NOMO-1 treated with dmso at 0.1 percent for 144 hours (cell line): ENCODE data around the gene SGF29.
A peak's percentile ranks its signal among the peaks of the same experiment; 100 is the strongest.
"Not testable (repeated sequence)": the region's sequence is repeated elsewhere in the genome, so short reads cannot be mapped to it uniquely, and the experiment has no call there.

Experiments used
- DNase-seq: peaks from one replicate; lab custom pipeline; 2025; ENCODE audit not compliant: unreplicated experiment; lab: John Stamatoyannopoulos, UW

The SGF29 gene

DNA sequence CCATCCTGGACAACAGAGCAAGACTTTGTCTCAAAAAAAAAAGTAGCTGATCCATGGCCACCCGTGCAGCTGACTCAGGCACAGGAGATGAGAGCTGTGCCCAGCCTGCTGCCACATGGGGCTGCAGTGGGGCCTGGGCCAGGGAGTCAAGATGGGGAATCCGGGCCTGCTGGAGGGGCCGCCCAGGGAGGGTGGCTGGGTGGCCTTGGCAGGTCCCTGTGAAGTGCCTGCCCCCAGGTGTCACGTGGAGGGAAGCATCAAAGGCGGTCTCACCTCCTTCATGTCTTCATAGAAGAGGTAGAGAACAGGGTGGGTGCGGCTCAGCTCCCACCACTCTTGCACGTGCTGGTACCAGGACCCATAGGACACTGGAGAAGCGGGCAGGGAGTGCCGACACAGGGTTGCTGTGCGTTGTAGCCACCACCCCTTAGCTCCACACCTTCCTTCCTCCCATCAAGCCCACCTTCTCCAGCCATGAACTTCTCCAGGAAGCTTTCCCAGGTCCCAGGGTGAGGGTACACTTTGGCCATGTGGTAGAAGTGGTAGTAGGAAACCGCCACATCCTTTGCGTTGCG is 39.3 kb downstream of the SGF29 start:
- DNase-seq = no peak

- DNase-seq = not testable (repeated sequence)
These were observed 41.7 kb downstream of the SGF29 start for GRCh38 chr16:28595451-28595850.

DNA sequence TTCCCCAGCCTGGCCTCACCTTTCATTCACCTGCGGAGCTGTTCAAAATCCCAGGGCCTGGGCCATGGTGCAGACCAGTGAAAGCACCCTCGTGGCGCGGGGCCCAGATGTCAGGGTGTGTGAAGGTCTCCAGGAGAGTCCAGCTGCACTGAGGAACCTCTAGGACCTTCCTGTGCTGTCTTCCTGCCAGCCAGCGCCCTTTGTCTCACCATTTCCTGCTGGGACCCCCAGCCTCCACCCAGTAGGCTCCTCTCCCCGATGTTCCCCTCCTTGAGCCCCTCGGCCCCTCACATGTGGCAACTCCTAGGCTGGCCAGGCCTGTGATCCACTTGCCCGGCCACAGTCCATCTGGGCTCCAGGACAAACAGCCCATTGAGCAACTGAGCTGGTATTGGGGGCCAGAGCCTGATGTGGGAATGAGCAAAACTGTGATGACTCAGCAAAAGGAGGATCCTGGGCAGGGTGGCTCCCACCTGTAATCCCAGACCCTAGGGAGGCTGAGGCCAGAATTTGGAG is 42.5 kb downstream of the SGF29 start:
- no peak for DNase-seq

- DNase-seq = no peak
These were observed 43.3 kb downstream of the SGF29 start, which contains the start of gene SULT1A2 for GRCh38 chr16:28596840-28597691. Gene SULT1A2, minus strand, starts transcription at chr16:28597050. Its CDS starts 1,120 bp downstream, at chr16:28595930.

DNA sequence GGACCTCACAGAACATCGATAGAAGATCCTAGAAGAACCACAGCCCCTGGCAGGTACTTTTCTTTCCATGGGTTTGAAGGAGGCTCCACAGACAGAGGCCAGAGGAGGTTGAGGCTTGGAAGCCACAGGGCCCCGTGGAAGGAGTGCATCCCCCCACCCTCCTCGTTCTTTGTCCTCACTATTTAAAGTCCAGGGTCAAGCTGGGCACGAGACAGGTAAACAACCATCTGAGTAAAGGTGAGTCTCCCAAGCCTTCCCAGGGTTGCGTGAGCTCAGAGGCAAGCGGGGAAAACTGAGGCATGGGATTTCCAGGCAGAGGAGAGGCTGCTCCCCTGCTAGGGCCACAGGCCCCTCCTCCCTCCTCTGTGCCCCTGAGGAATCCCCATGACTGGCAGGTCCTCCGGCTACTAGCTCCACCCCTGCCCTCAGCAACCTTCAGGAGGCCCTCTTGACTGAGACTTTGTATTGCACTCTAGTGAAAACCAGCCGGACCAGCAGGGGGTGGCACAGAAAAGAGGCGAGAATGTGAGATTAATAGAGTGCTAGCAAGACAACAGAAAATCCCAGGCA is 44.1 kb downstream of the SGF29 start:
- peak; percentile 33 for DNase-seq

DNA sequence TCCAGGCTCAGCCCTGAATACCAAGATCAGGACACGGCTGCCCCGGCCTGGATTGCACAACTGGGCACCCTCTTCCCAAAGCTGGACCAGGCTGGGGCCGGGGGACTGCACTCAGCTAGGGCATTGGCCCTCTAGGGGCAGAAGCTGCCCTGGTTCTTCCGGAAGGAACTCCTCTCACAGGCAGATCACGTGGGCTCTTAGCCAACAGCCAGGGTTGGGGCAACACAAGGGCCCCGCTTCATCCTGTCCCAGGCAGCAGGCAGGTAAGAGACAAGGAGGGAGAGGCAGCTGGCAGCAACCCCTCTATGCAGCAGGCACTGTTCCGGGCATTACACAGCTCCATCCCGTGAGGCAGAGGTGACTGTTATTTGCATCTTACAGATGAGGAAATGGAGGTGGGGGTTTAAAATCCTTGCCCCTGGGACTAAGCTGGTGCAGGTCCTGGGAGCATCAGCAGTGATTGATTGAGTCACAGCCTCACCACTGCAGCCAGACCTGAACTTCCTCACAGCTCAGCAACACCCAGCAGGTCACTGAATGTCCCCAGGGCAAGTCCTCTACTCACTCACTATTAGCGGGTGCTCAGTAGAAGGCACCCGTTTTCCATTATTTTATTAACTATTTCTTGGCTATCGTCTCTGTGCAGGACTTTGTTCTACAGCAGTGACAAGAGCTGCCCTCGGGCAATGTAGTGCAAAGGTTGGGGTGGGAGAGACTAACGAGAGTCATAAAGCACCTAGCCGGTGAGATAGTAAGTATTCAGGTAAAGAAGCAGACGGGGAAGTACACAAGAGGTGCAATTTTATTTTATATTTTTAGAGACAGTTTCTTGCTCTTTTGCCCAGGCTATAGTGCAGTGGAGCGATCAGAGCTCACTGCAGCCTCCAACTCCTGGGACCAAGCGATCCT is 45.9 kb downstream of the SGF29 start:
- DNase-seq = not testable (repeated sequence)

GRCh38 chr16:28600965-28601364 is 47.2 kb downstream of the SGF29 start:
- not testable (repeated sequence) for DNase-seq

GRCh38 chr16:28601589-28601988 is 47.9 kb downstream of the SGF29 start:
- not testable (repeated sequence) for DNase-seq

- not testable (repeated sequence) for DNase-seq
These were observed 48.3 kb downstream of the SGF29 start for GRCh38 chr16:28602062-28602461.

- DNase-seq = no peak
These were observed 48.8 kb downstream of the SGF29 start for GRCh38 chr16:28602529-28602928.

DNA sequence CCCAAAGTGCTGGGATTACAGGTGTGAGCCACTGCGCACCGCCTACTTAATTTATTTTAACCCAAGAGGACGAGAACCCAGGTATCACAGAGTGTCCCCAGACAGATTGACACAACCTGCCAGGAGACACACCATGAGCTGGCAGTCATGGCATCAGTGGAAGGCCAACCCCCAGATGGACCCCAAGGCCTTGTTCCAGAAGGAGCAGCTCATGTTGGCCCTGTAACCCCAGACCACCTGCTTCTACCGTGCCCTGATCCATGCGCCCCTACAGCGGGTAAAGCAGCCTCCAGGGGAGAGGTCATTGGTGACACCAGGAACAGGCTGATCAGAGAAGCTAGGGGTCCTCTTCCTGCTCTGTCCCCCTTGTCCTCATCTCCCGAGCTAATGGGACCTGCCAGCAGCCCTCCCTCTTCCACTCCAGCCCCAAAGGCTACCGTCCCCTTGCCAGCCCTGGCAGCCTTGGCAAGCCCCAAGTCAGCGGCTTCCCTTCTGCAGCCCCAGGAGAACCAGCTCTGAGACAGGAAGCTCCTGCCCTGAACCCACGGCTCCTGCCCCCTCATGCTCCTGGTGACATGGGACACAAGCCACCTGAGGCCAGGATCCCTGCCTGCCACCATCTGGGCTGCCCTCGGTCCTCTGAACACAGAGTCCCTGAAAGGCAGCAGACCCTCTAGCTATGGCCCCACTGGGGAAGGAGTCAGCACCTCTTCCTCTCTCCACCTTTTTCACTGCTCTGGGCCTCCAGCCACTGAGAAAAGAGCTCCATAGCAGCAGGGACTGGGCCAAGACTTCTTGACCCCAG is 49.9 kb downstream of the SGF29 start:
- no peak for DNase-seq

DNA sequence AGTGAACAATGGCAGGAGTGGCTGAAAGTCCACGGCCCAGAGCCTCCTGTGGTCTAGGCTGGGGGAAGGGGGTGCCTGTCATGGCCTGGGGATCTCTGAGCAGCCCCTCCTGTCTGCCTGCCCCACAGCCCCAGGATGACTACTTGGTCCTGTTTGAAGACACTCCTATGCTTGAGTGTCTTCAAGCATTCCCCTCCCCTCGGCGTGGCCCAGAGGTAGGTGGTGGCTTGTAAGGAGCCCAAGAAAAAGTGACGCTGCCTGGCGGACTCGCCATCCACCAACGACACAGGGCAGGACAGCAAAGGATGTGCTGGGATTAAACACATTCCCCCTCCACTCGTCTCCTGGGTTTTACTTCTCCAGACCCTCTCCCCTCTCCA is 50.5 kb downstream of the SGF29 start:
- no peak for DNase-seq

DNA sequence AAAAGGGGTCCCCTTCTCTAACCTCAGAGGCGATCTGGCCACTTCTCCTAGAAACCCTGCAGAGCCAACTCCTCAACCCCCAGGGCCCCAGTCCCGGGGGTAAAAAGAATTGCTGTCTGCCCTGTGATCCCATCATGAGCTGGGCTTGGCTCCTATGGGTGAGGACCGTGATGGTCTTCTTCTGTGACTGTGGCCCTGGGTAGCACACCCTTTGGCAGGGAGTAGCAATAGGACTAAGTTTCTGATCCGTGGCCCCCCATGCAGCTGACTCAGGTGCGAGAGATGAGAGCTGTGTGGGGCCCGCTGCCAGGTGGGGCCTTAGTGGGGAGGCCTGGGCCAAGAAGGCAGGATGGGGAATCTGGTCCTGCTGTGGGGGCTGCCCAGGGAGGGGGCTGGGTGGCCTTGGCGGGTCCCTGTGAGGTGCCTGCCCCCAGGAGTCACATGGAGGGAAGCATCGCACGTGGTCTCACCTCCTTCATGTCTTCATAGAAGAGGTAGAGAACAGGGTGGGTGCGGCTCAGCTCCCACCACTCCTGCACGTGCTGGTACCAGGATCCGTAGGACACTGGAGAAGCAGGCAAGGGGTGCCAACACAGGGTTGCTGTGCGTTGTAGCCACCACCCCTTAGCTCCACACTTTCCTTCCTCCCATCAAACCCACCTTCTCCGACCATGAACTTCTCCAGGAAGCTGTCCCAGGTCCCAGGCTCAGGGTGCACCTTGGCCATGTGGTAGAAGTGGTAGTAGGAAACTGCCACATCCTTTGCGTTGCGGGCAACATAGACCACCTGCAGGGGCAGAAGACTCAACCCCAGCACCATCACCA is 52.8 kb downstream of the SGF29 start:
- DNase-seq = no peak

- no peak for DNase-seq
These were observed 53.5 kb downstream of the SGF29 start for GRCh38 chr16:28607116-28607623.

DNA sequence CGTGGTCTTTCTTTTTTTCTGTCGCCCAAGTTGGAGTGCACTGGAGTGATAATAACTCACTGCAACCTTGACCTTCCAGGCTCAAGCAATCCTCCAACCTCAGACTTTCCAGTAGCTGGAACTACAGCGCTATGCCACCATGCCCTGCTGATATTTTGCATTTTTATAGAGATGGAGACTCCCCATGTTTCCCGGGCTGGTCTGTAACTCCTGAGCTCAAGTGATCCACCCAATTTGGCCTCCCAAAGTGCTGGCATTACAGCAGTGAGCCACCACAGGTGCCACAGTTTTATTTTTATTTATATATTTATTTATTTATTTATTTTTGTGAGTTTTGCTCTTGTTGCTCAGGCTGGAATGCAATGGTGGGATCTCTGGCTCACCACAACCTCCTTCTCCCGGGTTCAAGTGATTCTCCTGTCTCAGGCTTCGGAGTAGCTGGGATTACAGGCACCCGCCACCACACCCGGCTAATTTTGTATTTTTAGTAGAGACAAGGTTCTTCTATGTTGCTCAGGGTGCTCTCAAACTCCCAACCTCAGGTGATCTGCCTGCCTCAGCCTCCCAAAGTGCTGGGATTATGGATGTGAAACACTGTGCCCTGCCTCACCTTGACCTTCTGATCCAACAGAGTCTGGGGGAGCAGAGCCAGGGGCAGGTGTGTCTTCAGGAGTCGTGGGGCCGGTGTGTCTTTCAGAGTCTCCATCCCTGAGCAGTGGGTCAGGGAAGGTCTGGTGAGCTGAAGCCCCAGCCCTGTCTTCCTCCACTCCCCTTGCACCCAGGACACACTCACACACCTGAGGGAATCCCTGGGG is 54.2 kb downstream of the SGF29 start:
- not testable (repeated sequence) for DNase-seq

DNA sequence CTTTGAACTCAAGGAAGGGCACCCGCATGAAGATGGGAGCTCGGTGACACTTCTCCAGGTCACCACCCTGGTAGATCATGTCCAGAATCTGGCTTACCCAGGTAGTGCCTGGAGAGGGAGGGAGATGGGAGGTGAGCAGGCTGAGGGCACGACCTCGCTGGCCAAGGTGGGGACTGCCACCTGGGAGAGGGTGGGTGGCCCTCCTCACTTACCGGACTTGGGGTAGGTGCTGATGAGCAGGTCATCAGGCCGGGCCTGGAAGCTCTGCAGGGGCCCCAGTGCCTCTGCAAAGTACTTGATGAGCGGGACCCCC is 54.7 kb downstream of the SGF29 start:
- not testable (repeated sequence) for DNase-seq

GRCh38 chr16:28608867-28609596 is 55.3 kb downstream of the SGF29 start:
- DNase-seq = not testable (repeated sequence)
